Measurements from ENCODE around the gene MYOM1. TPM values are rescaled to one million over a fixed set of nuclear protein-coding genes. Genes with fewer than 3 reads are reported as not detected.

MYOM1 gene
- total RNA-seq, 1 donor from 2014 or later, result 0.26 TPM

DNA sequence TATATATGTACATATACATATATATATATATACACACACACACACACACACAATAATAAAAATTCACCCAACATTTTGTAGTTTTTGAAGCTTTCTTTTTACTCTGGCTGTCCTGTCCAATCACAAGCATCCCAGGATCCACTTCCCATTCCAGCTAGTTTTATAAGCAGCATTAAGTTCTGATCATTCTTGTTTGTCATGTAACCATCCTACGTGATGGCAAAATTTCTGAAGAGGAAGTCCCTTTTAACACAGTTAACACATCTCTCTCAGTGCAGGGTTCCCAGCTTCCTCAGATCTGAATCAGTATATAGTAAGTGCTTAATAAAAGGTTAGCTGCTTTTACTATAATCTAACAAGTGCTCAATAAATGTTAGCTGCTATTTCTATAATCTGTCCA, 26.4 kb downstream of the MYOM1 start:
- DNase-seq (ENCODE audit: low read depth), result no peak
- no peak for FAIRE-seq
- no peaks in the 10 kb centered on the region for H3K36me3 ChIP-seq (ENCODE audit: control insufficient read depth, insufficient read depth, low read length)

GRCh38 chr18:3192752-3193151, 27.0 kb downstream of the MYOM1 start:
- TF ChIP-seq, protein P1, sequence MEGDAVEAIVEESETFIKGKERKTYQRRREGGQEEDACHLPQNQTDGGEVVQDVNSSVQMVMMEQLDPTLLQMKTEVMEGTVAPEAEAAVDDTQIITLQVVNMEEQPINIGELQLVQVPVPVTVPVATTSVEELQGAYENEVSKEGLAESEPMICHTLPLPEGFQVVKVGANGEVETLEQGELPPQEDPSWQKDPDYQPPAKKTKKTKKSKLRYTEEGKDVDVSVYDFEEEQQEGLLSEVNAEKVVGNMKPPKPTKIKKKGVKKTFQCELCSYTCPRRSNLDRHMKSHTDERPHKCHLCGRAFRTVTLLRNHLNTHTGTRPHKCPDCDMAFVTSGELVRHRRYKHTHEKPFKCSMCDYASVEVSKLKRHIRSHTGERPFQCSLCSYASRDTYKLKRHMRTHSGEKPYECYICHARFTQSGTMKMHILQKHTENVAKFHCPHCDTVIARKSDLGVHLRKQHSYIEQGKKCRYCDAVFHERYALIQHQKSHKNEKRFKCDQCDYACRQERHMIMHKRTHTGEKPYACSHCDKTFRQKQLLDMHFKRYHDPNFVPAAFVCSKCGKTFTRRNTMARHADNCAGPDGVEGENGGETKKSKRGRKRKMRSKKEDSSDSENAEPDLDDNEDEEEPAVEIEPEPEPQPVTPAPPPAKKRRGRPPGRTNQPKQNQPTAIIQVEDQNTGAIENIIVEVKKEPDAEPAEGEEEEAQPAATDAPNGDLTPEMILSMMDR (IDR thresholded peaks at IDR 0.05; ENCODE audit: insufficient read depth, low read length, severe bottlenecking), result no peak
- DNase-seq (ENCODE audit: low read depth) (no peak), FAIRE-seq (no peak)
- no peak overlapping the region for H3K4me3 ChIP-seq (ENCODE audit: low read depth, low read length)
- no peaks in the 10 kb centered on the region for H3K36me3 ChIP-seq (ENCODE audit: control insufficient read depth, insufficient read depth, low read length)
- H3K27me3 ChIP-seq (ENCODE audit: control insufficient read depth, insufficient read depth, low read length), result no peaks in the 10 kb centered on the region

More for the DNA sequence above, 26.4 kb downstream of the MYOM1 start:
- TF ChIP-seq, protein P1 (IDR thresholded peaks at IDR 0.05; ENCODE audit: insufficient read depth, low read length, severe bottlenecking), result no peak
- Histone ChIP-seq H3K27me3 (ENCODE audit: control insufficient read depth, insufficient read depth, low read length) (no peaks in the 10 kb centered on the region), H3K4me3 (ENCODE audit: low read depth, low read length) (no peak overlapping the region)

DNA sequence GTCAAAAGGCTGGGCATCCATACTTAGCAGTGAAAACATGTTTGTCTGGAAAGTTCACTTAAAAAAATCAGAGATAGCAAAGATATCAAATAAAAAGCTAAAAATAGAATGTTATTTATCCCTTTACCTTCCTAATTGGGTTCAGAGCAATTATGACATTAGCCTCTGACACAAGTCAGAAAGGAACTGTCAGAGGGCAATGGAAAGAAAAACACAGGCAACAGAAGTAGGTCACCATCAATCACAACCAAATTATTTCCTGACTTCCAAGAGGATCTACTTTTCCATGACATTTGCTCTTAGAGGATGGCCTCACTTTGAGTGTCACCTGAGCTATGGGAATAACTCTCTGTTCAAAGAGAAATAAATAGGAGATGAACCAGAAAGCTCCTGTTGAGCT, 27.5 kb downstream of the MYOM1 start:
- Histone ChIP-seq H3K4me3 (ENCODE audit: low read depth, low read length) (no peak overlapping the region), H3K27me3 (ENCODE audit: control insufficient read depth, insufficient read depth, low read length) (no peaks in the 10 kb centered on the region), H3K36me3 (ENCODE audit: control insufficient read depth, insufficient read depth, low read length) (no peaks in the 10 kb centered on the region)
- FAIRE-seq, result no peak
- DNase-seq (ENCODE audit: low read depth), result no peak
- TF ChIP-seq, protein P1 (IDR thresholded peaks at IDR 0.05; ENCODE audit: insufficient read depth, low read length, severe bottlenecking), result no peak

DNA sequence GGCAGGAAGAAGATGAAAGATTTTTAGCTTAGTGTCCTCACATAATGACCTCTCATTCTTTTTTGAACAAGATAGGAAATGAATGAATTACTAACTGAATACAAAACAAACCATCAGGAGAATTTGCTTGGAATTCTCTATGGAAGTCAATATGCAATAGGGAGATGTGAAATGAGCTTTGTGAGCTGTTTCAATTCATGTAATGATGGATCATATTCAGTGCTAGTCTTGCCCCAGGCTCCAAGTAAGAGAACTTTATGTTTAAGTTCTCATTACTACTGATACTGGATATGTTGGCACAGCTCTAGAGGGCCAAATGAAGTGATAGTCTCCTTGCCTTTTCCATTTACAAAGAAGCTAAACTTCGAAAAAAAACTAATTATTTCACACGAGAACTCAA, 29.2 kb downstream of the MYOM1 start:
- H3K27me3 ChIP-seq (ENCODE audit: control insufficient read depth, insufficient read depth, low read length), result no peaks in the 10 kb centered on the region
- FAIRE-seq, result no peak

DNA sequence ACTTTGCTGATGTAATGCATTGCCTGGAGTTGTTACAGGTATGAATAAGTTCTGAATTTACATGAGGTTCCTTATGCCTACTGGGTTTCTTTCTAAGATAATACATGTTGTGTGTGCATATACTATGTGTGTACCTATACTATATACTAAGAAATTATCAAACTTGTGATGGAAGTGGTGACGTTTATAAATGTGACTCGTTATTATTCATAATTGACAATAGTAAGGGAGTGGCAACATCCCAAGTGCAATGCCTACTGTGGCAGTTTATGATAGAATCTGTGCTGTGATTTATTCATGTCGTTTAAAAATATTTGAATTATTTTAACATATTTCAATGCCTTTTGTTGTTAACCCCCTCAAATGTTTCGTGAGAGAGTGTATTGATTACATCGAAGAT, 29.9 kb downstream of the MYOM1 start:
- DNase-seq (ENCODE audit: low read depth) (peak; percentile 63), FAIRE-seq (no peak)
- TF ChIP-seq, protein P1 (IDR thresholded peaks at IDR 0.05; ENCODE audit: insufficient read depth, low read length, severe bottlenecking), result no peak
- H3K4me3 ChIP-seq (ENCODE audit: low read depth, low read length), result no peak overlapping the region
- H3K36me3 ChIP-seq (ENCODE audit: control insufficient read depth, insufficient read depth, low read length), result no peaks in the 10 kb centered on the region
- H3K27me3 ChIP-seq (ENCODE audit: control insufficient read depth, insufficient read depth, low read length), result no peaks in the 10 kb centered on the region

More for the DNA sequence above, 29.2 kb downstream of the MYOM1 start:
- TF ChIP-seq, protein P1 (IDR thresholded peaks at IDR 0.05; ENCODE audit: insufficient read depth, low read length, severe bottlenecking), result no peak
- Histone ChIP-seq H3K36me3 (ENCODE audit: control insufficient read depth, insufficient read depth, low read length) (no peaks in the 10 kb centered on the region), H3K4me3 (ENCODE audit: low read depth, low read length) (no peak overlapping the region)
- DNase-seq (ENCODE audit: low read depth), result no peak

Measured in bronchial epithelial cell (primary cell).